RPMI7951 (cell line): Measurements from ENCODE around the gene ADGRG2. TPM values are rescaled to one million over a fixed set of nuclear protein-coding genes. Genes with fewer than 3 reads are reported as not detected.
"Not testable (repeated sequence)": the region's sequence is repeated elsewhere in the genome, so short reads cannot be mapped to it uniquely, and the experiment has no call there.

Experiments
- DNase-seq: peaks from one replicate; pipeline ENCODE4 v3.0.0-alpha.2; 2012; ENCODE audit warnings: low read depth
- total RNA-seq: library from RNA; depleted of rRNA; stranded (reverse); fragments of >200 nt; shearing (Covaris generic); gene quantifications from 2 replicates; pipeline ENCODE4 v1.2.3, GENCODE V29; 2014

The ADGRG2 gene
- total RNA-seq, 1 experiment from 2014 or later: not detected

- no peak for DNase-seq
These were observed 123.6 kb downstream of the ADGRG2 start for GRCh38 chrX:18998653-18999052.

- no peak for DNase-seq
These were observed 124.4 kb downstream of the ADGRG2 start for GRCh38 chrX:18997916-18998315.

GRCh38 chrX:18996536-18996935 is 125.7 kb downstream of the ADGRG2 start:
- DNase-seq: no peak

GRCh38 chrX:18995221-18995620 is 127.0 kb downstream of the ADGRG2 start:
- DNase-seq: peak; percentile 36

- peak; percentile 18 for DNase-seq
These were observed 127.6 kb downstream of the ADGRG2 start for GRCh38 chrX:18994713-18995112.

GRCh38 chrX:18992829-18993228 is 129.4 kb downstream of the ADGRG2 start:
- DNase-seq: no peak

- DNase-seq: no peak
These were observed 137.2 kb downstream of the ADGRG2 start for GRCh38 chrX:18985186-18985435.

- peak; percentile 80 for DNase-seq
These were observed 137.7 kb downstream of the ADGRG2 start for GRCh38 chrX:18984381-18985185.

GRCh38 chrX:18983666-18984380 is 138.4 kb downstream of the ADGRG2 start, which contains the start of gene PHKA2:
PHKA2 (minus strand) TSS chrX:18984114; CDS start chrX:18983932, 182 bp downstream.
- DNase-seq: peak; percentile 65

- DNase-seq: no peak
These were observed 141.0 kb downstream of the ADGRG2 start for GRCh38 chrX:18981124-18981807.

GRCh38 chrX:18980262-18980661 is 142.0 kb downstream of the ADGRG2 start:
- not testable (repeated sequence) for DNase-seq

- no peak for DNase-seq
These were observed 147.3 kb downstream of the ADGRG2 start for GRCh38 chrX:18974993-18975392.

GRCh38 chrX:18973527-18974192 is 148.6 kb downstream of the ADGRG2 start:
- DNase-seq: peak; percentile 27

GRCh38 chrX:18971506-18971905 is 150.8 kb downstream of the ADGRG2 start:
- no peak for DNase-seq

GRCh38 chrX:18970465-18970864 is 151.8 kb downstream of the ADGRG2 start:
- no peak for DNase-seq

- DNase-seq: no peak
These were observed 155.6 kb downstream of the ADGRG2 start for GRCh38 chrX:18966624-18967023.

- DNase-seq: no peak
These were observed 157.4 kb downstream of the ADGRG2 start for GRCh38 chrX:18964901-18965300.

- no peak for DNase-seq
These were observed 158.2 kb downstream of the ADGRG2 start for GRCh38 chrX:18964026-18964425.

- DNase-seq: no peak
These were observed 159.9 kb downstream of the ADGRG2 start for GRCh38 chrX:18962329-18962728.

- DNase-seq: no peak
These were observed 160.6 kb downstream of the ADGRG2 start for GRCh38 chrX:18961686-18962085.

GRCh38 chrX:18956303-18957032 is 165.8 kb downstream of the ADGRG2 start:
- no peak for DNase-seq
